Fibroblast of upper back skin (primary cell): Measurements from ENCODE around the gene DDIAS.
"Not testable (repeated sequence)": the region's sequence is repeated elsewhere in the genome, so short reads cannot be mapped to it uniquely, and the experiment has no call there.

Experiments used
- DNase-seq: peaks from one replicate; pipeline ENCODE4 v3.0.0-alpha.2; 2013

DDIAS gene

GRCh38 chr11:82892611-82893169 is 8.8 kb upstream of the DDIAS start:
- DNase-seq: no peak

- DNase-seq: no peak
Measured at GRCh38 chr11:82895437-82896091, 6.0 kb upstream of the DDIAS start.

- DNase-seq: no peak
Measured at GRCh38 chr11:82896183-82896582, 5.4 kb upstream of the DDIAS start.

DNA sequence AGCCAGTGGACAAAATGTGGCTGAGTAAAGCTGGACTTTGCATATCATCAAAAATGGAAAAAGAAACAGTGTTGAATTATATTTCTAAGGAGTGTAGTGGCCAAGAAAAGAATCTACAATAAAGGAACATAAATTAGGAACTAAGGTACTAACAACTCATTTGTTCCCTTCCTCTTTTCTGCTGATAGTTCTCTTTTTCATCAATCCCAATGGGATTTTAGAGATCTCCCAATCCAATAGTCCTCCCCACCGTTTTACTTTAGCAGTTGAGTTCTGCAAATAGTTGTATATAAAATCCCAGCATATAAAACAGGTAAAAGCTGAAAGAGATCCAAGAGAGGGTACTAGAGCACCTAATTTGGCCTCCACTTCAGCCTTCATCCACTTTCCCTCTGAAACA is 3.3 kb upstream of the DDIAS start:
- DNase-seq: no peak

DNA sequence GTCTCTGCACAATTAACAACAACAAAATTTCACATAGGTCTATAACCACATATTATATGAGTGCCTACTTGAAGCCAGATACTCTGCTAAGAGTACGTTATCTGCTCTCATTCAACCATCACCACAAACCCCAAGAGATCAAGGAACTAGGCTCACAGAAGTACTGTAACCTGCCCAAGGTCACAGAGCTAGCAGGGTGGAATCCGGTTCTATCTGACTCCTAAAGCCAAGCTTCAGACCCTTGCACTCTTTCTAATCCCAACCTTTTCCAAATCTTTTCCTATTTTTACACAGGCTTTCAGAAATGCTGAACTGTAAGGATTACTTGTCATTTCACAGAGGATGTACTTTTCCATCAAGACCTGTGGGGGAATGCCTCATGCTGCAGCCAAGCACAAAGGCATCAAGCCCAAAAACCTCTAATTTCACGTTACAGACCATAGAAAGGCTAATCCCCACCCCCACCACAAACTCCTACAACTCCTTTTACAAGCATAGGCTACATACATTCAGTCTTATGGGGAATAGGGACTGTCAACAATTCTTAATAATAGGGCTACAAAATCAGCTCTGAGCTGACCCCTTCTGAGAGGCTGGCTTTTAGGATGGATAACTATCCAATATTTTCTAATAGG is 2.2 kb upstream of the DDIAS start:
- DNase-seq: no peak

GRCh38 chr11:82899957-82900276 is 1.6 kb upstream of the DDIAS start:
- DNase-seq: no peak

DNA sequence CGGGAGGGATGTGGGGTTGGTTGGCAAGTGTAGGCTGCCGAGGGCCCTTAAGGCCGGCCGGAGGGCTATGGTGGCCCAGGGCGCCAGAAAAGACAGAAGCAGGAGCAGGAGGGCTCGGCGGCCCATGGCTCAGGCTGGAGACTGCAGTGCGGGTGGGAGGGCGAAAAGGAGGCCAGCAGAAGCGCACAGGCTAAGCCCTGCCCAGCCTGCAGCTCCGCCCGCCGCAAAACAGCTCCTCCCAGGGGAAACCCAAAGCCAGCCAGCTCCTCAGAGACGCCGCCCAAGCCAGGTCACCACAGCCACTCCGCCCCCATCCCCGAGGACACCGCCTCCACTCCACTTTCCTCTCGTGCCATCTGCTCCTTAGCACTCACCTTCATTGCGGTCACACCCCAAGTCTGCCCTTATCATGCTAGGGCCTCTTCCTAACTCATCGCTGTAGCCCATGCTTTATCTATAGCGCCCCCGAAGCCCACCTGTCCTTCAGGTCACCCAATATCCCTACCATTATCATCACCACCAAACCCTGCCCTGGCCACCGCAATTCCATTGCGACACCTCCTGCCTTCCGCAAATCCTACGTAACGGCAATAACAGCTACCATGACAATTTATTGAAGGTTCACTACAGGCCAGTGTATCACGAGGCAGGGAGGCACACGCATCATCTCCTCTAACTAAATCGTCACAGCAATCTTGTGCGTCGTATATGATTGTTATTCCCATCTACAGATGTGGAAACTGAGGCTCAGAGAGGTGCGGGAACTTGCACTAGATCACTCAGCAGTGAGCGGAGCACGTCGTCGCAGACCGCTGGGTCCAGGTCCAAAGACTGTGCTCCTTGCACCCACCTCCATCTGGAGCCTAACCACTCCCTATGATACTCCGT is 1.0 kb upstream of the DDIAS start, which contains the start of gene PRCP:
Gene PRCP (minus strand): TSS at position 154 of the 888 bp plus-strand sequence. CDS start 28 bp downstream, at position 126.
- peak; percentile 81 for DNase-seq

GRCh38 chr11:82901922-82902485 is 468 bp downstream of the DDIAS start:
- DNase-seq: no peak

- DNase-seq: no peak
Measured at GRCh38 chr11:82902880-82903279, 1.3 kb downstream of the DDIAS start.

DNA sequence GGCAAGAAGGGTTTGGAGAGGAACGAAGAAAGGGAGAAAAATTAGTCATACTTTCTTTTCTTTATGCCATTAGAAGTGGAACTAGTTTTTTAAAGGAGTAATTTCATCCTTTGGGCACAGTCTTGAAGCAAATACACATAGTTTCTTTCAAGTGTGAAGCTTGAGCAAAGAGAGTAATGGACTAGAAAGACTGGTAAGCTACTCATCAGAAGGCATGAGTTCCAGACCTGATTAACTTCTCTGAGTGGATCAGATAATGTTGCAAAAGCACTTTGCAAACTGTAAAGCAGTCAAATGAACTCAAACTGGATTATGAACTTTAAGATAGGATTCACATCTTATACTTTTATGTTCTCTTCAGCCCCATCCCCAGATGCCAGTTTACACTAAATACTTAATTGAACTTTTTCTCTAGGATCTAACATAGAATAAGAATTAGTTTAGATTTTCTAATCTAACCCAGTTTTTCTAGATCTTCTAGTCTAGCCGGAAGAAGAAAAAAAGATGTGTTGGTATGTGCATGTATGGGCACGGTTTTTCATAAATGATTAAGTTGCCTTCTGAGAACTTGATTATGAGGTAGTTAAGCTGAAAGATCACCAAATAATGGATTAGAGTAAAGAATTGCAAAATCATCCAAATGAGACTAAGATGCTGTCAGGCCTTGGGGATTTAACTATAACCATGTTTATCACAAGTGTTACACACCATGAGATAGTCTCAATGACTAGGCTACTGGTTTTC is 2.5 kb downstream of the DDIAS start:
- DNase-seq: no peak

GRCh38 chr11:82906236-82906635 is 4.7 kb downstream of the DDIAS start:
- peak; percentile 39 for DNase-seq

DNA sequence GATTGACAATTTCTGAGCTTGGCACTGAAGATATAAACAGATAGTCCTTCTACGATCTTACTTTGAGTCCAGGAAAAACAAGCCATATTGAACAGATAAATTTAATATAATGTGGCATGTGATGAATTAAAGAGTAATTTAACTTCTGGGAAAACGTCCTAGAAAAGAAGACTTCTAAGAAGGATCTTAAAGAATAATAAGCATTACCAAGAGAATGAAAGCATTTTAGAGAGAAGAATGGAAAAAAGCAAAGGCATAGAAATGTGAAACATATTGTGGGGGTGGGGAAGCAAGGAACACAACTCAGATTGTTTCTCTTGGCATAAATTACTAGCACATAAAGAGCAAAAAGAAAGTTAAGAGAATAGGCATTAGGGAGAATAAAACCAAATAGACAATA is 5.4 kb downstream of the DDIAS start:
- DNase-seq: no peak

- DNase-seq: no peak
Measured at GRCh38 chr11:82907371-82907770, 5.8 kb downstream of the DDIAS start.

DNA sequence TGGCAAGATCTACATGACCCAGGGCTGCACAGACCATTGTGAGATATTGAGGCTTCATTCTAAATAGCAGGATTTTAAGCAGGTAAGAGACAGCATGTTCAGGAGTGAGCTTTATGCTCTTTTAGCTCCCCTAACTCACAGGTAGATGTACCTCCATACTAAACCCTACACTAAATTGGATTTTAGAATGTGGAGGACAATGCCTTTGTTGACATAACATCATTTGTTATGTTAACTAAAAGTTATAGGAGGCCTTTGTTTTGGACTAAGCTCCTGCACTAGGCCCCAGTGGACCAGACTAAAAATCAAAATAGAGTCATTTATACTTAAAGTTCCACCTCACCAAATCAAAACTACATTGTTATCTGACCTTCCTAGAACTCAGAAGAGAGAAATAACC is 6.8 kb downstream of the DDIAS start:
- DNase-seq: no peak

DNA sequence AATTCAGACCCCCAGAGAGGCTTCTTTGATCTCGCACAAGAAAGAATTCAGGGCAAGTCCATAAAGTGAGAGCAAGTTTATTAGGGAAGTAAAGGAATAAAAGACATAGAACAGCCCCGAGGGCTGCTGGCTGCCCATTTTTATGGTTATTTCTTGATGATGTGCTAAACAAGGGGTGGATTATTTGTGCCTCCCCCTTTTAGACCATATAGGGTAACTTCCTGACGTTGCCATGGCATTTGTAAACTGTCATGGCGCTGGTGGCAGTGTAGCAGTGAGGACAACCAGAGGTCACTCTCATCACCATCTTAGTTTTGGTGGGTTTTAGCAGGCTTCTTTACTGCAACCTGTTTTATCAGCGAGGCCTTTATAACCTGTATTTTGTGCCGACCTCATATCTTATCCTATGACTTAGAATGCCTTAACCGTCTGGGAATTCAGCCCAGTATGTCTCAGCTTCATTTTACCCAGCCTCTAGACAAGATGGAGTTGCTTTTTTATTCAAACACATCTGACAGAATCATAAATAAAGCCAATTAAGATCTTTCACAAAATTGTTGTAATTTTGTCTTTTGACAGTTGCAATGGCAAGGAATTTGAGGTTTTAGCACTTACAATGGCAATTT is 7.6 kb downstream of the DDIAS start:
- DNase-seq: peak; percentile 12

DNA sequence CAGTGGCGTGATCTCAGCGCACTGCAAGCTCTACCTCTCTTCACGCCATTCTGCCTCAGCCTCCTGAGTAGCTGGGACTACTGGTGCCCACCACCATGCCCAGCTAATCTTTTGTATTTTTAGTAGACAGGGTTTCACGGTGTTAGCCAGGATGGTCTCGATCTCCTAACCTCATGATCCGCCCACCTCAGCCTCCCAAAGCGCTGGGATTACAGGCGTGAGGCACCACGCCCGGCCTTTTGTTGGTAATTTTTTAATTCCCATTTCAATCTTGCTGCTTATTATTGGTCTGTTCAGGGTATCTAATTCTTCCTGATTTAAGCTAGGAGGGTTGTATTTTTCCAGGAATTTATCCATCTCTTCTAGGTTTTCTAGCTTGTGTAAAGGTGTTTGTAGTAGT is 18.2 kb downstream of the DDIAS start:
- DNase-seq: not testable (repeated sequence)

GRCh38 chr11:82920227-82920626 is 18.7 kb downstream of the DDIAS start:
- DNase-seq: not testable (repeated sequence)

GRCh38 chr11:82922396-82923173 is 21.0 kb downstream of the DDIAS start:
- peak; percentile 5 for DNase-seq

- no peak for DNase-seq
Measured at GRCh38 chr11:82924522-82925224, 23.1 kb downstream of the DDIAS start.

- DNase-seq: peak; percentile 57
Measured at GRCh38 chr11:82927264-82927880, 25.8 kb downstream of the DDIAS start.
